Measurements from ENCODE around the gene MIPOL1. TPM values are rescaled to one million over a fixed set of nuclear protein-coding genes. Genes with fewer than 3 reads are reported as not detected.
"Not testable (repeated sequence)": the region's sequence is repeated elsewhere in the genome, so short reads cannot be mapped to it uniquely, and the experiment has no call there.

MIPOL1 gene
- total and polyA plus RNA-seq, 2 experiments from 2014 or later = 5.7 to 5.9 TPM

GRCh38 chr14:37223947-37224474 is 26.3 kb downstream of the MIPOL1 start:
- WGBS, 2 experiments (ENCODE audit: low coverage in 1 of 2, low lambda C conversion rate in 2 of 2, missing lambda C conversion rate in 2 of 2) = 85 to 87% methylated on average over 3 of the region's 3 CpGs
- H3K36me3 ChIP-seq (ENCODE audit: low read depth) = no peaks in the 10 kb centered on the region

DNA sequence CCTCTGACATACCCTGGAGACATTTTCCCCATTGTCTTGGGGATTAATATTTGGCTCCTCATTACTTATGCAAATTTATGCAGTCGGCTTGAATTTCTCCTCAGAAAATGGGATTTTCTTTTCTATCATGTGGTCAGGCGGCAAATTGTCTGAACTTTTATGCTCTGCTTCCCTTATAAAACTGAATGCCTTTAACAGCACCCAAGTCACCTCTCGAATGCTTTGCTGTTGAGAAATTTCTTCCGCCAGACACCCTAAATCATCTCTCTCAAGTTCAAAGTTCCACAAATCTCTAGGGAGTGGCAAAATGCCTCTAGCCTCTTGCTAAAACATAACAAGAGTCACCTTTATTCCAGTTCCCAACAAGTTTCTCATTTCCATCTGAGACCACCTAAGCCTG is 27.9 kb downstream of the MIPOL1 start:
- H4K20me1 ChIP-seq (ENCODE audit: insufficient read depth); H2AFZ ChIP-seq; H3K4me3 ChIP-seq; H3K9ac ChIP-seq; H3K9me2 ChIP-seq (ENCODE audit: insufficient read depth); H3K9me3 ChIP-seq (ENCODE audit: low read depth); H3K27ac ChIP-seq; DNase-seq; H3K4me2 ChIP-seq (ENCODE audit: unreplicated experiment); in situ Hi-C loops (cut with MboI); H3K79me2 ChIP-seq (ENCODE audit: insufficient read depth); H3K36me3 ChIP-seq (ENCODE audit: low read depth); H3K27me3 ChIP-seq (replicated peaks; ENCODE audit: insufficient read depth); H3F3A ChIP-seq (ENCODE audit: insufficient read depth); H3K4me1 ChIP-seq (ENCODE audit: insufficient read depth): not testable (repeated sequence)
- WGBS, 2 experiments (ENCODE audit: low coverage in 1 of 2, low lambda C conversion rate in 2 of 2, missing lambda C conversion rate in 2 of 2) = 95 to 97% methylated on average over 4 of the region's 4 CpGs

More at GRCh38 chr14:37223947-37224474, 26.3 kb downstream of the MIPOL1 start:
- Histone ChIP-seq H3K79me2 (ENCODE audit: insufficient read depth) (no peaks in the 10 kb centered on the region), H3K27me3 (replicated peaks; ENCODE audit: insufficient read depth) (no peaks in the 10 kb centered on the region), H3K9me2 (ENCODE audit: insufficient read depth) (no peaks in the 10 kb centered on the region), H3K4me3 (no peak overlapping the region), H3K9me3 (ENCODE audit: low read depth) (no peaks in the 10 kb centered on the region), H3K4me2 (ENCODE audit: unreplicated experiment) (no peak overlapping the region), H3K4me1 (ENCODE audit: insufficient read depth) (no peaks in the 10 kb centered on the region), H3K27ac (no peak overlapping the region), H2AFZ (no peak overlapping the region), H4K20me1 (ENCODE audit: insufficient read depth) (no peaks in the 10 kb centered on the region), H3K9ac (no peak overlapping the region), H3F3A (ENCODE audit: insufficient read depth) (no peaks in the 10 kb centered on the region)
- TF ChIP-seq EZH2 (IDR thresholded peaks at IDR 0.05; ENCODE audit: insufficient read depth, poor library complexity, severe bottlenecking) (no peak), EZH2phosphoT487 (IDR thresholded peaks at IDR 0.05; ENCODE audit: insufficient read depth, low read depth) (no peak)
- in situ Hi-C loops (cut with MboI) = no loop called here
- DNase-seq = no peak

DNA sequence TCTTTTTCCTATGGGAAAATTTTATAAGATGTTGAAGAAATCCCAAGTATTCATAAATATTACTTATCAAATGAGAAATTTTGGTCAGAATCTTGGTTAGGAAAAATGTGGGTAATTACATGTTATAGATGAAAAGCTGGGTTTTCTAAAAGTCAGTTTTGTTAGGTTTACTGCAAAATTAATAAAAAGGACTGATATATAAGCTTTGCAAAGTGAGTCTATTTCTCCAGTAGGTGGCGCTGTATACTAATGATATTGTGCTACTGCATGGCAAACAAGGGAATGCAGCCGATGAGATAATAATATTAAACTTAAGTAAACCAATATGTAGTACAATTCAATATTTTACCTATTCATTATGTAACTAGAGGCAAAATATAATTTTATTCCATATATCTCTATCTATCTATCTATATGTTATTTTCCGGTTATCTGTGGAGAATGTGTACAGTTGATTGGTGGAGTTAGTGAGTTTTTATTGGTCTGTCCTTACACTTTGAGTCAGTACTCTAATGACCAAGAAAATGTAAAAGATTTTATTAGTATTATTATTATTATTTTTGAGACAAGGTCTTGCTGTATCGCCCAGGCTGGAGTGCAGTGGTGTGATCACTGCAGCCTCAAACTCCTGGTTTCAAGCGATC is 32.9 kb downstream of the MIPOL1 start:
- WGBS, 2 experiments (ENCODE audit: low coverage in 1 of 2, low lambda C conversion rate in 2 of 2, missing lambda C conversion rate in 2 of 2) = 60% methylated on average over 5 of the region's 5 CpGs
- no peaks in the 10 kb centered on the region for H3F3A ChIP-seq (ENCODE audit: insufficient read depth)
- TF ChIP-seq EZH2phosphoT487 (IDR thresholded peaks at IDR 0.05; ENCODE audit: insufficient read depth, low read depth) (no peak), EZH2 (IDR thresholded peaks at IDR 0.05; ENCODE audit: insufficient read depth, poor library complexity, severe bottlenecking) (no peak)
- H3K79me2 ChIP-seq (ENCODE audit: insufficient read depth) = no peaks in the 10 kb centered on the region
- in situ Hi-C loops (cut with MboI) = no loop called here
- no peaks in the 10 kb centered on the region for H3K4me1 ChIP-seq (ENCODE audit: insufficient read depth)
- DNase-seq = peak; percentile 87
- no peak overlapping the region for H3K4me3 ChIP-seq
- no peak overlapping the region for H3K4me2 ChIP-seq (ENCODE audit: unreplicated experiment)
- no peaks in the 10 kb centered on the region for H3K27me3 ChIP-seq (replicated peaks; ENCODE audit: insufficient read depth)
- H3K36me3 ChIP-seq (ENCODE audit: low read depth) = no peaks in the 10 kb centered on the region
- no peak overlapping the region for H3K9ac ChIP-seq
- H3K27ac ChIP-seq = no peak overlapping the region
- no peak overlapping the region for H2AFZ ChIP-seq
- no peaks in the 10 kb centered on the region for H3K9me3 ChIP-seq (ENCODE audit: low read depth)
- no peaks in the 10 kb centered on the region for H3K9me2 ChIP-seq (ENCODE audit: insufficient read depth)
- H4K20me1 ChIP-seq (ENCODE audit: insufficient read depth) = no peaks in the 10 kb centered on the region

GRCh38 chr14:37232907-37233481 is 35.3 kb downstream of the MIPOL1 start:
- Histone ChIP-seq H3F3A (ENCODE audit: insufficient read depth) (no peaks in the 10 kb centered on the region), H3K9ac (no peak overlapping the region), H3K36me3 (ENCODE audit: low read depth) (no peaks in the 10 kb centered on the region), H3K4me1 (ENCODE audit: insufficient read depth) (no peaks in the 10 kb centered on the region), H3K79me2 (ENCODE audit: insufficient read depth) (no peaks in the 10 kb centered on the region; the same call in 1 of the 2 replicates), H3K9me2 (ENCODE audit: insufficient read depth) (no peaks in the 10 kb centered on the region), H2AFZ (no peak overlapping the region), H3K27ac (no peak overlapping the region), H3K9me3 (ENCODE audit: low read depth) (no peaks in the 10 kb centered on the region), H3K4me2 (ENCODE audit: unreplicated experiment) (no peak overlapping the region), H3K27me3 (replicated peaks; ENCODE audit: insufficient read depth) (no peaks in the 10 kb centered on the region), H3K4me3 (no peak overlapping the region), H4K20me1 (ENCODE audit: insufficient read depth) (no peaks in the 10 kb centered on the region)
- peak; percentile 83 for DNase-seq
- TF ChIP-seq EZH2phosphoT487 (IDR thresholded peaks at IDR 0.05; ENCODE audit: insufficient read depth, low read depth) (no peak), EZH2 (IDR thresholded peaks at IDR 0.05; ENCODE audit: insufficient read depth, poor library complexity, severe bottlenecking) (no peak)
- 0 to 6% methylated on average over 1 of the region's 1 CpG for WGBS, 2 experiments (ENCODE audit: low coverage in 1 of 2, low lambda C conversion rate in 2 of 2, missing lambda C conversion rate in 2 of 2)
- in situ Hi-C loops (cut with MboI) = no loop called here
